WI38 (cell line): ENCODE measurements around the gene SULT1B1.

Source experiments
- H3K4me3 ChIP-seq: 2 replicates; pipeline ENCODE4 v1.5.1; 2011; ENCODE audit warnings: low read depth, mild to moderate bottlenecking, control low read depth, low read length
- CTCF ChIP-seq: IDR thresholded peaks from 2 replicates; pipeline ENCODE4 v1.5.1; 2012; ENCODE audit warnings: low read depth, mild to moderate bottlenecking, control low read depth, low read length

Gene SULT1B1

GRCh38 chr4:69735119-69735518, 25.3 kb downstream of the SULT1B1 start:
- no peak for TF ChIP-seq CTCF
- H3K4me3 ChIP-seq = no peak overlapping the region

- no peak for TF ChIP-seq CTCF
- H3K4me3 ChIP-seq = no peak overlapping the region
Observed at GRCh38 chr4:69731847-69732246, 28.6 kb downstream of the SULT1B1 start.

- H3K4me3 ChIP-seq = no peak overlapping the region
- no peak for TF ChIP-seq CTCF
Observed at GRCh38 chr4:69731241-69731640, 29.2 kb downstream of the SULT1B1 start.

GRCh38 chr4:69730002-69730401, 30.4 kb downstream of the SULT1B1 start:
- TF ChIP-seq CTCF = no peak
- H3K4me3 ChIP-seq = no peak overlapping the region

GRCh38 chr4:69727926-69728325, 32.5 kb downstream of the SULT1B1 start:
- no peak overlapping the region for H3K4me3 ChIP-seq
- no peak for TF ChIP-seq CTCF

GRCh38 chr4:69727426-69727825, 33.0 kb downstream of the SULT1B1 start:
- TF ChIP-seq CTCF = no peak

GRCh38 chr4:69726971-69727370, 33.4 kb downstream of the SULT1B1 start:
- TF ChIP-seq CTCF = no peak
- H3K4me3 ChIP-seq = no peak overlapping the region

More at GRCh38 chr4:69727426-69727825, 33.0 kb downstream of the SULT1B1 start:
- no peak overlapping the region for H3K4me3 ChIP-seq
